HEK293 (cell line): ENCODE data around the gene PPOX.
A peak's percentile ranks its signal among the peaks of the same experiment; 100 is the strongest.

Experiments used
- CTCF ChIA-PET: fragments of 350-600 bp; formaldehyde crosslinking; extraction: SDS; loops from one replicate; lab custom pipeline; 2021; ENCODE audit warnings: antibody characterized with exemption; lab: Yijun Ruan, JAX
- POLR2A ChIA-PET: fragments of 300-600 bp; formaldehyde crosslinking; extraction: SDS; loops from one replicate; lab custom pipeline; 2020; ENCODE audit warnings: antibody characterized with exemption, inconsistent platforms; lab: Yijun Ruan, JAX
- H3K27ac ChIP-seq: fragments of 200-500 bp; sonication (Bioruptor generic); 2 replicates; pipeline ENCODE4 v1.5.1; 2014; ENCODE audit warnings: low read depth, low read length, control low read depth, inconsistent platforms; ENCODE audit errors: extremely low read depth
- H3K36me3 ChIP-seq, 2 experiments: fragments of 200-500 bp in 1 of 2; sonication (Bioruptor generic) in 1 of 2; 1 replicate in 1 of 2; 2 replicates in 1 of 2; pipeline ENCODE4 v1.5.1; 2014 to 2017; ENCODE audit warnings: inconsistent platforms in 2 of 2, low read length in 2 of 2; ENCODE audit not compliant: control insufficient read depth in 2 of 2, insufficient read depth in 1 of 2
- H3K4me1 ChIP-seq: fragments of 200-500 bp; sonication (Bioruptor generic); 2 replicates; pipeline ENCODE4 v1.5.1; 2014; ENCODE audit warnings: mild to moderate bottlenecking, low read length, inconsistent platforms; ENCODE audit not compliant: control insufficient read depth, insufficient read depth
- H3K4me3 ChIP-seq: 2 replicates; pipeline ENCODE4 v1.5.1; 2011; ENCODE audit warnings: low read depth, mild to moderate bottlenecking, control low read depth, low read length, moderate library complexity
- H3K9me3 ChIP-seq: fragments of 200-500 bp; sonication (Bioruptor generic); 2 replicates; pipeline ENCODE4 v1.5.1; 2014; ENCODE audit warnings: low read depth, low read length, inconsistent platforms; ENCODE audit not compliant: control insufficient read depth, insufficient read depth
- BCL11A ChIP-seq: fragments of 450-650 bp; formaldehyde crosslinking; IDR thresholded peaks from 2 replicates; pipeline ENCODE4 v1.5.1; 2016; ENCODE audit warnings: low read depth, missing biosample characterization, missing genetic modification characterization
- BCL11B ChIP-seq: fragments of 450-650 bp; formaldehyde crosslinking; IDR thresholded peaks from 2 replicates; pipeline ENCODE4 v1.5.1; 2016; ENCODE audit warnings: low read depth, missing biosample characterization, missing genetic modification characterization
- EGR2 ChIP-seq: fragments of 450-650 bp; formaldehyde crosslinking; IDR thresholded peaks from 2 replicates; pipeline ENCODE4 v1.5.1; 2016; ENCODE audit warnings: low read depth, missing biosample characterization, missing genetic modification characterization
- SP2 ChIP-seq: fragments of 450-650 bp; formaldehyde crosslinking; IDR thresholded peaks from 2 replicates; pipeline ENCODE4 v1.5.1; 2016; ENCODE audit warnings: missing biosample characterization, missing genetic modification characterization
- ZBTB17 ChIP-seq: fragments of 450-650 bp; formaldehyde crosslinking; IDR thresholded peaks from 2 replicates; pipeline ENCODE4 v1.5.1; 2016; ENCODE audit warnings: missing biosample characterization, missing genetic modification characterization
- ZBTB20 ChIP-seq: fragments of 450-650 bp; formaldehyde crosslinking; IDR thresholded peaks from 2 replicates; pipeline ENCODE4 v1.5.1; 2016; ENCODE audit warnings: missing biosample characterization, missing genetic modification characterization
- ZFHX2 ChIP-seq: fragments of 450-650 bp; formaldehyde crosslinking; conservative IDR thresholded peaks from 2 replicates; pipeline ENCODE4 v1.5.1; 2016; ENCODE audit warnings: missing biosample characterization, missing genetic modification characterization
- ZFP3 ChIP-seq: fragments of 450-650 bp; formaldehyde crosslinking; IDR thresholded peaks from 2 replicates; pipeline ENCODE4 v1.5.1; 2016; ENCODE audit warnings: low read depth, missing biosample characterization, missing genetic modification characterization
- ZNF140 ChIP-seq: fragments of 450-650 bp; formaldehyde crosslinking; IDR thresholded peaks from 2 replicates; pipeline ENCODE4 v1.5.1; 2016; ENCODE audit warnings: missing biosample characterization, missing genetic modification characterization
- ZNF202 ChIP-seq: fragments of 450-650 bp; formaldehyde crosslinking; IDR thresholded peaks from 2 replicates; pipeline ENCODE4 v1.5.1; 2016; ENCODE audit warnings: missing biosample characterization, missing genetic modification characterization, borderline replicate concordance
- ZNF398 ChIP-seq: fragments of 450-650 bp; formaldehyde crosslinking; IDR thresholded peaks from 2 replicates; pipeline ENCODE4 v1.5.1; 2017; ENCODE audit warnings: missing biosample characterization, missing genetic modification characterization
- ZNF549 ChIP-seq: fragments of 450-650 bp; IDR thresholded peaks from 2 replicates; pipeline ENCODE4 v1.5.1; 2018; ENCODE audit warnings: missing biosample characterization, missing genetic modification characterization, mild to moderate bottlenecking, inconsistent platforms, moderate library complexity
- ZNF558 ChIP-seq: fragments of 450-650 bp; formaldehyde crosslinking; IDR thresholded peaks from 2 replicates; pipeline ENCODE4 v1.5.1; 2016; ENCODE audit warnings: missing biosample characterization, missing genetic modification characterization
- ZNF596 ChIP-seq: fragments of 450-650 bp; IDR thresholded peaks from 2 replicates; pipeline ENCODE4 v1.5.0; 2018; ENCODE audit warnings: missing biosample characterization, mild to moderate bottlenecking, missing genetic modification characterization, moderate library complexity
- ZNF621 ChIP-seq: fragments of 450-650 bp; formaldehyde crosslinking; IDR thresholded peaks from 2 replicates; pipeline ENCODE4 v1.5.1; 2017; ENCODE audit warnings: missing biosample characterization, missing genetic modification characterization
- ZNF645 ChIP-seq: fragments of 450-650 bp; formaldehyde crosslinking; IDR thresholded peaks from 2 replicates; pipeline ENCODE4; 2016; ENCODE audit warnings: missing biosample characterization, missing genetic modification characterization
- ZSCAN16 ChIP-seq: fragments of 450-650 bp; formaldehyde crosslinking; IDR thresholded peaks from 2 replicates; pipeline ENCODE4 v1.5.1; 2016; ENCODE audit warnings: missing biosample characterization, missing genetic modification characterization
- ZXDB ChIP-seq: fragments of 450-650 bp; formaldehyde crosslinking; IDR thresholded peaks from 2 replicates; pipeline ENCODE4 v1.5.1; 2016; ENCODE audit warnings: missing biosample characterization, missing genetic modification characterization
- TF ChIP-seq, protein P1 (sequence below): fragments of 450-650 bp; formaldehyde crosslinking; IDR thresholded peaks from 2 replicates; pipeline ENCODE4 v1.5.1; 2016; ENCODE audit warnings: missing biosample characterization, missing genetic modification characterization, borderline replicate concordance
- TF ChIP-seq, protein P2 (sequence below): fragments of 450-650 bp; formaldehyde crosslinking; IDR thresholded peaks from 2 replicates; pipeline ENCODE4 v1.5.1; 2016; ENCODE audit warnings: missing biosample characterization, missing genetic modification characterization
- TF ChIP-seq, protein P3 (sequence below): fragments of 450-650 bp; formaldehyde crosslinking; IDR thresholded peaks from 2 replicates; pipeline ENCODE4 v1.5.1; 2017; ENCODE audit warnings: missing biosample characterization, missing genetic modification characterization
- TF ChIP-seq, protein P4 (sequence below): fragments of 450-650 bp; formaldehyde crosslinking; IDR thresholded peaks from 2 replicates; pipeline ENCODE4 v1.5.1; 2017; ENCODE audit warnings: missing biosample characterization, missing genetic modification characterization

The PPOX gene

GRCh38 chr1:161198897-161199431, 32.7 kb downstream of the PPOX start, which contains the start of gene ADAMTS4:
ADAMTS4 (minus strand) TSS chr1:161199054; CDS start chr1:161198627, 427 bp downstream.
- no peak within 1 kb of the TSS for H3K4me3 ChIP-seq
- H3K9me3 ChIP-seq, result no peaks in the 10 kb centered on the region
- no peak for TF ChIP-seq ZXDB
- TF ChIP-seq SP2 (tag by site-specific recombination), result peak; percentile 36
- TF ChIP-seq, protein P1, sequence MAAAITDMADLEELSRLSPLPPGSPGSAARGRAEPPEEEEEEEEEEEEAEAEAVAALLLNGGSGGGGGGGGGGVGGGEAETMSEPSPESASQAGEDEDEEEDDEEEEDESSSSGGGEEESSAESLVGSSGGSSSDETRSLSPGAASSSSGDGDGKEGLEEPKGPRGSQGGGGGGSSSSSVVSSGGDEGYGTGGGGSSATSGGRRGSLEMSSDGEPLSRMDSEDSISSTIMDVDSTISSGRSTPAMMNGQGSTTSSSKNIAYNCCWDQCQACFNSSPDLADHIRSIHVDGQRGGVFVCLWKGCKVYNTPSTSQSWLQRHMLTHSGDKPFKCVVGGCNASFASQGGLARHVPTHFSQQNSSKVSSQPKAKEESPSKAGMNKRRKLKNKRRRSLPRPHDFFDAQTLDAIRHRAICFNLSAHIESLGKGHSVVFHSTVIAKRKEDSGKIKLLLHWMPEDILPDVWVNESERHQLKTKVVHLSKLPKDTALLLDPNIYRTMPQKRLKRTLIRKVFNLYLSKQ (tag by site-specific recombination), result no peak
- TF ChIP-seq ZNF140 (tag by site-specific recombination), result no peak
- TF ChIP-seq ZNF596 (tag by site-specific recombination), result no peak
- TF ChIP-seq ZNF558 (tag by site-specific recombination), result 0 out of 2 replicates have a peak, but pooled peaks have one; percentile 25
- TF ChIP-seq ZNF202 (tag by site-specific recombination), result no peak
- TF ChIP-seq ZBTB17, result peak; percentile 71; the same call in 1 of the 2 replicates
- TF ChIP-seq ZFP3 (tag by site-specific recombination), result no peak
- TF ChIP-seq ZNF645 (tag by site-specific recombination), result no peak
- TF ChIP-seq, protein P2, sequence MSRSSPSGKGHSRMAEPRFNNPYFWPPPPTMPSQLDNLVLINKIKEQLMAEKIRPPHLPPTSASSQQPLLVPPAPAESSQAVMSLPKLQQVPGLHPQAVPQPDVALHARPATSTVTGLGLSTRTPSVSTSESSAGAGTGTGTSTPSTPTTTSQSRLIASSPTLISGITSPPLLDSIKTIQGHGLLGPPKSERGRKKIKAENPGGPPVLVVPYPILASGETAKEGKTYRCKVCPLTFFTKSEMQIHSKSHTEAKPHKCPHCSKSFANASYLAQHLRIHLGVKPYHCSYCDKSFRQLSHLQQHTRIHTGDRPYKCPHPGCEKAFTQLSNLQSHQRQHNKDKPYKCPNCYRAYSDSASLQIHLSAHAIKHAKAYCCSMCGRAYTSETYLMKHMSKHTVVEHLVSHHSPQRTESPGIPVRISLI (tag by site-specific recombination), result peak; percentile 48; the same call in 1 of the 2 replicates
- TF ChIP-seq ZNF621 (tag by site-specific recombination), result no peak
- no peak for TF ChIP-seq BCL11A (tag by site-specific recombination)
- TF ChIP-seq ZBTB20 (tag by site-specific recombination), result 0 out of 2 replicates have a peak, but pooled peaks have one; percentile 7
- ChIA-PET CTCF (interaction anchor here (0.7 to 1.9 kb wide), 7 partner anchors 10 to 183 kb away, joined by 3 to 14 read pairs (median 4); no protein-coding TSS in a partner anchor), POLR2A (interaction anchor here (0.5 to 1.9 kb wide), 7 partner anchors 10 to 241 kb away, joined by 3 to 7 read pairs (median 3); partner anchors contain the start of gene TOMM40L)
- peaks cover 9% of the 10 kb centered on the region; the same call in 1 of the 2 replicates for H3K4me1 ChIP-seq
- H3K36me3 ChIP-seq, result peaks cover 8% of the 10 kb centered on the region in 2 experiments; a peak in 2 of 3 replicates
- H3K27ac ChIP-seq, result no peak within 1 kb of the TSS; the same call in 1 of the 2 replicates

GRCh38 chr1:161199506-161200139, 33.4 kb downstream of the PPOX start:
- CTCF ChIA-PET, result interaction anchor here (0.6 to 1.9 kb wide), 5 partner anchors 27 to 202 kb away, joined by 3 to 14 read pairs (median 3); no protein-coding TSS in a partner anchor
- no peak overlapping the region for H3K27ac ChIP-seq
- POLR2A ChIA-PET, result interaction anchor here (1.2 to 1.9 kb wide), 2 partner anchors 9 to 26 kb away, joined by 4 to 7 read pairs; partner anchors contain the start of gene TOMM40L
- H3K4me3 ChIP-seq, result no peak overlapping the region
- no peaks in the 10 kb centered on the region for H3K9me3 ChIP-seq
- peaks cover 9% of the 10 kb centered on the region; the same call in 1 of the 2 replicates for H3K4me1 ChIP-seq
- H3K36me3 ChIP-seq, result peaks cover 10 to 14% of the 10 kb centered on the region in 2 experiments; a peak in 2 of 3 replicates
- TF ChIP-seq, protein P3, sequence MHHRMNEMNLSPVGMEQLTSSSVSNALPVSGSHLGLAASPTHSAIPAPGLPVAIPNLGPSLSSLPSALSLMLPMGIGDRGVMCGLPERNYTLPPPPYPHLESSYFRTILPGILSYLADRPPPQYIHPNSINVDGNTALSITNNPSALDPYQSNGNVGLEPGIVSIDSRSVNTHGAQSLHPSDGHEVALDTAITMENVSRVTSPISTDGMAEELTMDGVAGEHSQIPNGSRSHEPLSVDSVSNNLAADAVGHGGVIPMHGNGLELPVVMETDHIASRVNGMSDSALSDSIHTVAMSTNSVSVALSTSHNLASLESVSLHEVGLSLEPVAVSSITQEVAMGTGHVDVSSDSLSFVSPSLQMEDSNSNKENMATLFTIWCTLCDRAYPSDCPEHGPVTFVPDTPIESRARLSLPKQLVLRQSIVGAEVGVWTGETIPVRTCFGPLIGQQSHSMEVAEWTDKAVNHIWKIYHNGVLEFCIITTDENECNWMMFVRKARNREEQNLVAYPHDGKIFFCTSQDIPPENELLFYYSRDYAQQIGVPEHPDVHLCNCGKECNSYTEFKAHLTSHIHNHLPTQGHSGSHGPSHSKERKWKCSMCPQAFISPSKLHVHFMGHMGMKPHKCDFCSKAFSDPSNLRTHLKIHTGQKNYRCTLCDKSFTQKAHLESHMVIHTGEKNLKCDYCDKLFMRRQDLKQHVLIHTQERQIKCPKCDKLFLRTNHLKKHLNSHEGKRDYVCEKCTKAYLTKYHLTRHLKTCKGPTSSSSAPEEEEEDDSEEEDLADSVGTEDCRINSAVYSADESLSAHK, result no peak
- no peak for TF ChIP-seq ZNF549
- TF ChIP-seq ZFHX2 (tag by site-specific recombination), result peak; percentile 58
- no peak for TF ChIP-seq ZSCAN16 (tag by site-specific recombination)
- TF ChIP-seq, protein P4, sequence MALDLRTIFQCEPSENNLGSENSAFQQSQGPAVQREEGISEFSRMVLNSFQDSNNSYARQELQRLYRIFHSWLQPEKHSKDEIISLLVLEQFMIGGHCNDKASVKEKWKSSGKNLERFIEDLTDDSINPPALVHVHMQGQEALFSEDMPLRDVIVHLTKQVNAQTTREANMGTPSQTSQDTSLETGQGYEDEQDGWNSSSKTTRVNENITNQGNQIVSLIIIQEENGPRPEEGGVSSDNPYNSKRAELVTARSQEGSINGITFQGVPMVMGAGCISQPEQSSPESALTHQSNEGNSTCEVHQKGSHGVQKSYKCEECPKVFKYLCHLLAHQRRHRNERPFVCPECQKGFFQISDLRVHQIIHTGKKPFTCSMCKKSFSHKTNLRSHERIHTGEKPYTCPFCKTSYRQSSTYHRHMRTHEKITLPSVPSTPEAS, result no peak
- TF ChIP-seq ZNF645 (tag by site-specific recombination), result no peak
- no peak for TF ChIP-seq BCL11B (tag by site-specific recombination)
- peak; percentile 39; the same call in 1 of the 2 replicates for TF ChIP-seq EGR2 (tag by site-specific recombination)
- peak; percentile 63 for TF ChIP-seq ZNF398 (tag by site-specific recombination)
